H1 (cell line): ENCODE results near the gene SMAD7. TPM values are rescaled to one million over a fixed set of nuclear protein-coding genes. Genes with fewer than 3 reads are reported as not detected.

Source experiments
- CTCF ChIA-PET: fragments of 300-600 bp; sonication (Branson Sonifier 250); formaldehyde crosslinking; loops from one replicate; lab custom pipeline; 2021; ENCODE audit not compliant: partially characterized antibody; lab: Charles Lee
- POLR2A ChIA-PET: fragments of 300-600 bp; sonication (Branson Sonifier 250); formaldehyde crosslinking; loops from one replicate; lab custom pipeline; 2021; ENCODE audit warnings: inconsistent platforms; ENCODE audit not compliant: partially characterized antibody; lab: Charles Lee
- DNase-seq, 2 experiments: peaks; one replicate each; pipeline versions ENCODE4 v3.0.0 to v3.0.0-alpha.2; 2010 to 2022; ENCODE audit warnings: low spot score in 2 of 2, low read depth in 1 of 2, mixed read lengths in 1 of 2
- FAIRE-seq: peaks from 2 replicates; lab custom pipeline; 2011; peaks lifted over from hg19 to GRCh38; lab: Jason Lieb, UNC
- H2AFZ ChIP-seq: 2 replicates; pipeline ENCODE4 v1.8.1; 2012; ENCODE audit warnings: low read length, inconsistent platforms
- H2AK5ac ChIP-seq: 2 replicates; pipeline ENCODE4 v1.6.1; 2013; ENCODE audit warnings: low read depth, low read length
- H2BK120ac ChIP-seq: replicated peaks from 2 replicates; pipeline ENCODE3; 2013; ENCODE audit warnings: low read depth, low read length, inconsistent platforms
- H2BK12ac ChIP-seq: 2 replicates; pipeline ENCODE4 v1.6.1; 2013; ENCODE audit warnings: low read depth, low read length
- H2BK15ac ChIP-seq: 2 replicates; pipeline ENCODE4 v1.6.1; 2013; ENCODE audit warnings: low read length
- H2BK20ac ChIP-seq: 2 replicates; pipeline ENCODE4 v1.6.1; 2013; ENCODE audit warnings: low read length
- H2BK5ac ChIP-seq: 2 replicates; pipeline ENCODE4 v1.6.1; 2013; ENCODE audit warnings: low read depth, low read length
- H3K14ac ChIP-seq: 2 replicates; pipeline ENCODE4 v1.6.1; 2013; ENCODE audit warnings: inconsistent platforms; ENCODE audit not compliant: insufficient read length
- H3K18ac ChIP-seq: 2 replicates; pipeline ENCODE4 v1.6.1; 2013; ENCODE audit warnings: low read length; ENCODE audit errors: extremely low read depth
- H3K23ac ChIP-seq: 2 replicates; pipeline ENCODE4 v1.6.1; 2013; ENCODE audit warnings: inconsistent platforms; ENCODE audit not compliant: insufficient read length
- H3K23me2 ChIP-seq: 2 replicates; pipeline ENCODE4 v1.6.1; 2013; ENCODE audit warnings: low read depth, low read length
- H3K27ac ChIP-seq: 2 replicates; pipeline ENCODE4 v1.6.1; 2011; ENCODE audit warnings: low read depth, low read length, inconsistent platforms
- H3K27me3 ChIP-seq, 4 experiments: replicated peaks in 1 of 4; 1 replicate in 1 of 4; 2 replicates in 3 of 4; pipeline versions ENCODE4 v1.6.1 to v1.8.1; 2011 to 2013; ENCODE audit warnings: low read length in 3 of 4, mild to moderate bottlenecking in 3 of 4, inconsistent platforms in 2 of 4, mixed read lengths in 2 of 4, moderate library complexity in 1 of 4; ENCODE audit not compliant: control insufficient read depth in 3 of 4, insufficient read depth in 3 of 4; ENCODE audit errors: extremely low read depth in 1 of 4
- H3K36me3 ChIP-seq, 4 experiments: 2 replicates each; pipeline versions ENCODE4 v1.6.1 to v1.8.1; 2011 to 2013; ENCODE audit warnings: mild to moderate bottlenecking in 4 of 4, low read length in 3 of 4, moderate library complexity in 2 of 4, control low read depth in 1 of 4, inconsistent platforms in 1 of 4; ENCODE audit not compliant: insufficient read depth in 4 of 4, control insufficient read depth in 2 of 4
- H3K4ac ChIP-seq: replicated peaks from 2 replicates; pipeline ENCODE3; 2013; ENCODE audit warnings: low read length, low read depth, mixed read lengths, inconsistent platforms; ENCODE audit not compliant: insufficient read length
- H3K4me1 ChIP-seq, 4 experiments: replicated peaks in 1 of 4; 1 replicate in 1 of 4; 2 replicates in 3 of 4; pipeline versions ENCODE4 v1.6.1 to v1.8.1; 2011 to 2013; ENCODE audit warnings: low read length in 3 of 4, inconsistent platforms in 2 of 4, mixed read lengths in 1 of 4; ENCODE audit not compliant: insufficient read depth in 4 of 4, control insufficient read depth in 3 of 4
- H3K4me2 ChIP-seq, 2 experiments: 2 replicates each; pipeline versions ENCODE4 v1.6.1 to v1.8.1; 2011 to 2013; ENCODE audit warnings: low read depth in 2 of 2, low read length in 2 of 2, control low read depth in 1 of 2, inconsistent platforms in 1 of 2, mild to moderate bottlenecking in 1 of 2; ENCODE audit not compliant: insufficient read depth in 1 of 2
- H3K4me3 ChIP-seq, 4 experiments: fragments of 200-600, 300-600 bp in 1 of 4; sonication (generic), shearing (Covaris generic), sonication (Bioruptor Twin) in 1 of 4; 2 replicates each; pipeline versions ENCODE4 v1.5.1 to v1.8.1; 2011 to 2016; ENCODE audit warnings: low read length in 4 of 4, low read depth in 3 of 4, control low read depth in 2 of 4, inconsistent platforms in 2 of 4, mild to moderate bottlenecking in 2 of 4, mixed read lengths in 1 of 4, moderate library complexity in 1 of 4; ENCODE audit not compliant: insufficient read depth in 2 of 4; ENCODE audit errors: extremely low read depth in 1 of 4
- H3K56ac ChIP-seq: replicated peaks from 2 replicates; pipeline ENCODE3; 2013; ENCODE audit warnings: low read depth, mild to moderate bottlenecking, mixed read lengths, low read length, inconsistent platforms; ENCODE audit not compliant: insufficient read length
- H3K79me1 ChIP-seq: 2 replicates; pipeline ENCODE4 v1.6.1; 2013; ENCODE audit warnings: low read depth, low read length, control low read depth
- H3K79me2 ChIP-seq, 2 experiments: 2 replicates each; pipeline versions ENCODE4 v1.6.1 to v1.8.1; 2012 to 2013; ENCODE audit warnings: low read length in 2 of 2, mild to moderate bottlenecking in 2 of 2, inconsistent platforms in 1 of 2; ENCODE audit not compliant: insufficient read depth in 2 of 2, control insufficient read depth in 1 of 2
- H3K9ac ChIP-seq, 4 experiments: replicated peaks in 1 of 4; 1 replicate in 1 of 4; 2 replicates in 3 of 4; pipeline versions ENCODE4 v1.6.1 to v1.8.1; 2011 to 2013; ENCODE audit warnings: low read depth in 3 of 4, low read length in 3 of 4, control low read depth in 2 of 4, mild to moderate bottlenecking in 2 of 4, moderate library complexity in 2 of 4, inconsistent platforms in 1 of 4; ENCODE audit errors: extremely low read depth in 1 of 4
- H3K9me3 ChIP-seq, 2 experiments: 2 replicates each; pipeline versions ENCODE4 v1.6.1 to v1.8.1; 2012 to 2013; ENCODE audit warnings: mild to moderate bottlenecking in 2 of 2, moderate library complexity in 2 of 2, control low read depth in 1 of 2, inconsistent platforms in 1 of 2, low read depth in 1 of 2, low read length in 1 of 2, mixed read lengths in 1 of 2; ENCODE audit not compliant: insufficient read depth in 2 of 2
- H4K20me1 ChIP-seq, 2 experiments: replicated peaks in 1 of 2; 2 replicates each; pipeline versions ENCODE3 to v1.8.1; 2011 to 2013; ENCODE audit warnings: inconsistent platforms in 2 of 2, low read length in 2 of 2, mild to moderate bottlenecking in 1 of 2; ENCODE audit not compliant: insufficient read depth in 2 of 2, control insufficient read depth in 1 of 2
- H4K5ac ChIP-seq: 2 replicates; pipeline ENCODE4 v1.6.1; 2013; ENCODE audit warnings: low read length, low read depth, mixed read lengths, inconsistent platforms; ENCODE audit not compliant: insufficient read length
- H4K8ac ChIP-seq: 2 replicates; pipeline ENCODE4 v1.8.0; 2013; ENCODE audit warnings: mild to moderate bottlenecking, moderate library complexity, low read length, inconsistent platforms; ENCODE audit not compliant: insufficient read depth; ENCODE audit errors: extremely low read depth
- H4K91ac ChIP-seq: replicated peaks from 2 replicates; pipeline ENCODE3; 2013; ENCODE audit warnings: low read length, mixed read lengths, inconsistent platforms; ENCODE audit not compliant: insufficient read length
- KDM1A ChIP-seq: fragments of 200-600, 300-600 bp; sonication (generic); IDR thresholded peaks from 2 replicates; pipeline ENCODE4 v1.7.1; 2016; ENCODE audit warnings: mild to moderate bottlenecking, low read length, borderline replicate concordance
- MAFK ChIP-seq: IDR thresholded peaks from 2 replicates; pipeline ENCODE4 v1.6.1; 2012; ENCODE audit warnings: low read depth, mild to moderate bottlenecking, improper control_type of control experiment, low read length
- WGBS, 2 experiments: shearing (Covaris generic) in 1 of 2; methylation state at CpG; one replicate each; pipeline versions ENCODE4 v1.1.6 to v1.1.7; 2013 to 2015; ENCODE audit warnings: low lambda C conversion rate in 2 of 2, mixed read lengths in 2 of 2, inconsistent platforms in 1 of 2, low coverage in 1 of 2, missing lambda C conversion rate in 1 of 2; ENCODE audit not compliant: insufficient replicate concordance in 2 of 2, insufficient coverage in 1 of 2, insufficient read length in 1 of 2; ENCODE audit errors: extremely low coverage in 1 of 2, missing lambda C conversion rate in 1 of 2; 5-methylcytosine and 5-hydroxymethylcytosine counted together
- polyA plus RNA-seq, 7 experiments: library from polyadenylated mRNA; depleted of rRNA in 3 of 7; stranded (reverse) in 5 of 7; unstranded in 2 of 7; fragments of >200 nt in 5 of 7; fragments of 200-250 nt in 2 of 7; gene quantifications; 1 replicate in 5 of 7; 2 replicates in 1 of 7; 4 replicates in 1 of 7; pipeline versions ENCODE4 v1.2.1 to v1.2.3, GENCODE V29; 2011 to 2013; ENCODE audit warnings: missing spikeins in 2 of 7, mixed read lengths in 2 of 7
- total RNA-seq: library from RNA; stranded (reverse); fragmentation: NEBNext Ultra II Directional; extraction: Animal tissue kit (Norgen Biotek cat#: 25700); gene quantifications from 2 replicates; pipeline ENCODE4 v1.2.1, GENCODE V29; 2021

Gene SMAD7
- total and polyA plus RNA-seq, 2 of the 8 experiments (the other 6 are each of a cell fraction or from before 2014, with no cell fraction given), result 6.5 to 15.5 TPM

DNA sequence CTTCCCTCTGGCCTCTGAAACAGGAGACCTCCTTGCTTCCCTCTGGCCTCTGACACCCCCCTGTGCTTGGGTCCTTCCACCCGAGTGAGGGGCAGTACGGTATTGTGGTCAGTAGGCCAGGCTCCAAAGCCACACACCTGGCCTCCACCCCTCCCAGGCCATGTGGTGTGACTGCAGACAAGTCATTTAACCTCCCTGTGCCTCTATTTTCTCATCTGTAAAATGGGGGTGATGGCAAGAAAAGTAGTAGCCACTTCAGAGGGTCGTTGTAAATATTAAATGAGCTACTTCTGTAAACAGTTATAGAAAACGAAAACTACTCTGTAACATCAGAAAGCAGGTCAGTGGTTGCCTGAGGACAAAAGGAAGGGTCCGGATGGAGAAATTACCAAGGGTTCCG lies 74.2 kb downstream of the SMAD7 start:
- H2BK5ac ChIP-seq, result no peak overlapping the region
- WGBS, 2 experiments, result 93% methylated on average over 6 of the region's 6 CpGs; no CpG with 5 or more reads in 1 of the 2 experiments
- POLR2A ChIA-PET, result interaction anchor here (2.3 kb wide), 1 partner anchor 16 kb away, joined by 6 read pairs; no protein-coding TSS in a partner anchor

More for the DNA sequence above, 74.2 kb downstream of the SMAD7 start:
- Histone ChIP-seq H3K4me2 (no peak overlapping the region), H3K4me3 (no peak overlapping the region), H3K9ac (no peak overlapping the region), H3K4ac (no peak overlapping the region), H3K9me3 (no peaks in the 10 kb centered on the region), H2AFZ (no peak overlapping the region), H2BK15ac (peak overlapping the region; percentile 40; the same call in 1 of the 2 replicates), H3K23ac (no peak overlapping the region), H3K36me3 (no peaks in the 10 kb centered on the region), H4K20me1 (no peaks in the 10 kb centered on the region), H4K5ac (no peak overlapping the region), H3K23me2 (no peaks in the 10 kb centered on the region), H2BK20ac (no peak overlapping the region), H2AK5ac (no peak overlapping the region), H2BK120ac (no peak overlapping the region), H3K27ac (no peak overlapping the region), H4K8ac (peak overlapping the region; percentile 63; the same call in 1 of the 2 replicates), H3K4me1 (peaks cover 0 to 13% (median 10%) of the 10 kb centered on the region in 4 experiments; a peak in 6 of 7 replicates), H2BK12ac (0 out of 2 replicates have a peak overlapping the region, but pooled peaks have one; percentile 52), H4K91ac (no peak overlapping the region), H3K56ac (no peak overlapping the region), H3K79me2 (no peaks in the 10 kb centered on the region), H3K18ac (no peak overlapping the region), H3K27me3 (0 out of 7 replicates have a peak, but pooled peaks cover 0 to 4% (median 1%) of the 10 kb centered on the region in 4 experiments), H3K79me1 (no peaks in the 10 kb centered on the region), H3K14ac (no peak overlapping the region)
- DNase-seq, result no peak
- CTCF ChIA-PET, result interaction anchor here (0.7 to 2.9 kb wide), 16 partner anchors 9 to 171 kb away, joined by 3 to 24 read pairs (median 4); no protein-coding TSS in a partner anchor
- FAIRE-seq, result no peak
- TF ChIP-seq KDM1A, result peak; percentile 76
- TF ChIP-seq MAFK, result no peak
